NCI-H187 (cell line): ENCODE data around the gene DGKA.
"Not testable (repeated sequence)": the region's sequence is repeated elsewhere in the genome, so short reads cannot be mapped to it uniquely, and the experiment has no call there.

Experiments
- DNase-seq, 2 experiments: peaks; one replicate each; lab custom pipeline; 2025; lab: John Stamatoyannopoulos, UW

DGKA gene

DNA sequence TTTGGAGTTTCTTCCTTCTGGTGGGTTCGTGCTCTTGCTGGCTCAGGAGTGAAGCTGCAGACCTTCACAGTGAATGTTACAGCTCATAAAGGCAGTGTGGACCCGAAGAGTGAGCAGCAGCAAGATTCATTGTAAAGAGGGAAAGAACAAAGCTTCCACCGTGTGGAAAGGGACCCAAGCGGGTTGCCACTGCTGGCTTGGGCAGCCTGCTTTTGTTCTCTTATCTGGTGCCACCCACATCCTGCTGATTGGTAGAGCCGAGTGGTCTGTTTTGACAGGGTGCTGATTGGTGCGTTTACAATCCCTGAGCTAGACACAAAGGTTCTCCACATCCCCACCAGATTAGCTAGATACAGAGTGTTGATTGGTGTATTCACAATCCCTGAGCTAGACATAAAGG lies 68.6 kb downstream of the DGKA start:
- DNase-seq = not testable (repeated sequence)

DNA sequence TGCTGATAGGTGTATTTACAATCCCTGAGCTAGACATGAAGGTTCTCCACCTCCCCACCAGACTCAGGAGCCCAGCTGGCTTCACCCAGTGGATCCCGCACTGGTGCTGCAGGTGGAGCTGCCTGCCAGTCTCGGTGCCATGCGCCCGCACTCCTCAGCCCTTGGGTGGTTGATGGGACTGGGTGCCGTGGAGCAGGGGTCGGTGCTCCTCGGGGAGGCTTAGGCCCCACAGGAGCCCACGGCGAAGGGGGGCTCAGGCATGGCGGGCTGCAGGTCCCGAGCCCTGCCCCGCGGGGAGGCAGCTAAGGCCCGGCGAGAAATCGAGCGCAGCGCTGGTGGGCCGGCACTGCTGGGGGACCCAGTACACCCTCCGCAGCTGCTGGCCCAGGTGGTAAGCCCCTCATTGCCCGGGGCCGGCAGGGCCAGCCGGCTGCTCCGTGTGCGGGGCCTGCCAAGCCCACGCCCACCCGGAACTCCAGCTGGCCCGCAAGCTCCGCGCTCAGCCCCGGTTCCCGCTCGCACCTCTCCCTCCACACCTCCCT lies 69.1 kb downstream of the DGKA start:
- DNase-seq = not testable (repeated sequence)

DNA sequence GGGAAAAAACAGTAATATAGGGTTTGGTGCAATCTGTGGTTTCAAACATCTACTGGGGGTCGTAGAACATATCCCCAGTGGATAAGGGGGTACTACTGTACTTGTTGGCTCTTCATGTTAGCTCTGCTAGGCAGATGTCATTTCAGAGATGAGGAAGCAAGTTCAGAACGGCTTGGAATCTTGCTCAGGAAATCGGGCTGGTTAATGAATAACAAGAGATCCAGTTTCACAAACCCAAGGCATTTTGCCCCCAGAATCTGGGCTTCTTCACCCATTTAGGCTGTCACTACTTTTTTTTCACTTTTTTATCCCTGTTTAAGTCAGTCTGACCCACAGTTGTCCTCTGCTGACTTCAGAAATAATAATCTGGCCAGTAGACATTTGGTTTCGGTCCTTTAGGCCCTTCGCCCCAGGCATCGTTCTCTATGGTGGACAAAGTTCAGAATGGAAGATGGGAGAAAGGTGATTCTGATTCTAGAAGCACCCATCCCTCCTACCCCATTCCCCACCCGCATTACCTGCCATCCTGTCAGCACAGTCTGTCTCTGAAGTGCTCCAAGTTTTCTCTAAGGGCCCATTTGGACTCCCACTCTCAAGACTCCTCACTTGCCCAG lies 70.6 kb downstream of the DGKA start:
- no peak for DNase-seq

- DNase-seq = not testable (repeated sequence)
Measured at GRCh38 chr12:56003376-56003775, 72.4 kb downstream of the DGKA start.
